H1 (cell line): ENCODE data around the gene EVA1C. TPM values are rescaled to one million over a fixed set of nuclear protein-coding genes. Genes with fewer than 3 reads are reported as not detected.

Source experiments
- CTCF ChIA-PET: fragments of 300-600 bp; sonication (Branson Sonifier 250); formaldehyde crosslinking; loops from one replicate; lab custom pipeline; 2021; ENCODE audit not compliant: partially characterized antibody; lab: Charles Lee
- POLR2A ChIA-PET: fragments of 300-600 bp; sonication (Branson Sonifier 250); formaldehyde crosslinking; loops from one replicate; lab custom pipeline; 2021; ENCODE audit warnings: inconsistent platforms; ENCODE audit not compliant: partially characterized antibody; lab: Charles Lee
- DNase-seq, 2 experiments: peaks; one replicate each; pipeline versions ENCODE4 v3.0.0 to v3.0.0-alpha.2; 2010 to 2022; ENCODE audit warnings: low spot score in 2 of 2, low read depth in 1 of 2, mixed read lengths in 1 of 2
- FAIRE-seq: peaks from 2 replicates; lab custom pipeline; 2011; peaks lifted over from hg19 to GRCh38; lab: Jason Lieb, UNC
- H2AFZ ChIP-seq: 2 replicates; pipeline ENCODE4 v1.8.1; 2012; ENCODE audit warnings: low read length, inconsistent platforms
- H2AK5ac ChIP-seq: 2 replicates; pipeline ENCODE4 v1.6.1; 2013; ENCODE audit warnings: low read depth, low read length
- H2BK120ac ChIP-seq: replicated peaks from 2 replicates; pipeline ENCODE3; 2013; ENCODE audit warnings: low read depth, low read length, inconsistent platforms
- H2BK12ac ChIP-seq: 2 replicates; pipeline ENCODE4 v1.6.1; 2013; ENCODE audit warnings: low read depth, low read length
- H2BK15ac ChIP-seq: 2 replicates; pipeline ENCODE4 v1.6.1; 2013; ENCODE audit warnings: low read length
- H2BK20ac ChIP-seq: 2 replicates; pipeline ENCODE4 v1.6.1; 2013; ENCODE audit warnings: low read length
- H2BK5ac ChIP-seq: 2 replicates; pipeline ENCODE4 v1.6.1; 2013; ENCODE audit warnings: low read depth, low read length
- H3K14ac ChIP-seq: 2 replicates; pipeline ENCODE4 v1.6.1; 2013; ENCODE audit warnings: inconsistent platforms; ENCODE audit not compliant: insufficient read length
- H3K18ac ChIP-seq: 2 replicates; pipeline ENCODE4 v1.6.1; 2013; ENCODE audit warnings: low read length; ENCODE audit errors: extremely low read depth
- H3K23ac ChIP-seq: 2 replicates; pipeline ENCODE4 v1.6.1; 2013; ENCODE audit warnings: inconsistent platforms; ENCODE audit not compliant: insufficient read length
- H3K23me2 ChIP-seq: 2 replicates; pipeline ENCODE4 v1.6.1; 2013; ENCODE audit warnings: low read depth, low read length
- H3K27ac ChIP-seq: 2 replicates; pipeline ENCODE4 v1.6.1; 2011; ENCODE audit warnings: low read depth, low read length, inconsistent platforms
- H3K27me3 ChIP-seq, 4 experiments: replicated peaks in 1 of 4; 1 replicate in 1 of 4; 2 replicates in 3 of 4; pipeline versions ENCODE4 v1.6.1 to v1.8.1; 2011 to 2013; ENCODE audit warnings: low read length in 3 of 4, mild to moderate bottlenecking in 3 of 4, inconsistent platforms in 2 of 4, mixed read lengths in 2 of 4, moderate library complexity in 1 of 4; ENCODE audit not compliant: control insufficient read depth in 3 of 4, insufficient read depth in 3 of 4; ENCODE audit errors: extremely low read depth in 1 of 4
- H3K36me3 ChIP-seq, 4 experiments: 2 replicates each; pipeline versions ENCODE4 v1.6.1 to v1.8.1; 2011 to 2013; ENCODE audit warnings: mild to moderate bottlenecking in 4 of 4, low read length in 3 of 4, moderate library complexity in 2 of 4, control low read depth in 1 of 4, inconsistent platforms in 1 of 4; ENCODE audit not compliant: insufficient read depth in 4 of 4, control insufficient read depth in 2 of 4
- H3K4ac ChIP-seq: replicated peaks from 2 replicates; pipeline ENCODE3; 2013; ENCODE audit warnings: low read length, low read depth, mixed read lengths, inconsistent platforms; ENCODE audit not compliant: insufficient read length
- H3K4me1 ChIP-seq, 4 experiments: replicated peaks in 1 of 4; 1 replicate in 1 of 4; 2 replicates in 3 of 4; pipeline versions ENCODE4 v1.6.1 to v1.8.1; 2011 to 2013; ENCODE audit warnings: low read length in 3 of 4, inconsistent platforms in 2 of 4, mixed read lengths in 1 of 4; ENCODE audit not compliant: insufficient read depth in 4 of 4, control insufficient read depth in 3 of 4
- H3K4me2 ChIP-seq, 2 experiments: 2 replicates each; pipeline versions ENCODE4 v1.6.1 to v1.8.1; 2011 to 2013; ENCODE audit warnings: low read depth in 2 of 2, low read length in 2 of 2, control low read depth in 1 of 2, inconsistent platforms in 1 of 2, mild to moderate bottlenecking in 1 of 2; ENCODE audit not compliant: insufficient read depth in 1 of 2
- H3K4me3 ChIP-seq, 4 experiments: fragments of 200-600, 300-600 bp in 1 of 4; sonication (generic), shearing (Covaris generic), sonication (Bioruptor Twin) in 1 of 4; 2 replicates each; pipeline versions ENCODE4 v1.5.1 to v1.8.1; 2011 to 2016; ENCODE audit warnings: low read length in 4 of 4, low read depth in 3 of 4, control low read depth in 2 of 4, inconsistent platforms in 2 of 4, mild to moderate bottlenecking in 2 of 4, mixed read lengths in 1 of 4, moderate library complexity in 1 of 4; ENCODE audit not compliant: insufficient read depth in 2 of 4; ENCODE audit errors: extremely low read depth in 1 of 4
- H3K56ac ChIP-seq: replicated peaks from 2 replicates; pipeline ENCODE3; 2013; ENCODE audit warnings: low read depth, mild to moderate bottlenecking, mixed read lengths, low read length, inconsistent platforms; ENCODE audit not compliant: insufficient read length
- H3K79me1 ChIP-seq: 2 replicates; pipeline ENCODE4 v1.6.1; 2013; ENCODE audit warnings: low read depth, low read length, control low read depth
- H3K79me2 ChIP-seq, 2 experiments: 2 replicates each; pipeline versions ENCODE4 v1.6.1 to v1.8.1; 2012 to 2013; ENCODE audit warnings: low read length in 2 of 2, mild to moderate bottlenecking in 2 of 2, inconsistent platforms in 1 of 2; ENCODE audit not compliant: insufficient read depth in 2 of 2, control insufficient read depth in 1 of 2
- H3K9ac ChIP-seq, 4 experiments: replicated peaks in 1 of 4; 1 replicate in 1 of 4; 2 replicates in 3 of 4; pipeline versions ENCODE4 v1.6.1 to v1.8.1; 2011 to 2013; ENCODE audit warnings: low read depth in 3 of 4, low read length in 3 of 4, control low read depth in 2 of 4, mild to moderate bottlenecking in 2 of 4, moderate library complexity in 2 of 4, inconsistent platforms in 1 of 4; ENCODE audit errors: extremely low read depth in 1 of 4
- H3K9me3 ChIP-seq, 2 experiments: 2 replicates each; pipeline versions ENCODE4 v1.6.1 to v1.8.1; 2012 to 2013; ENCODE audit warnings: mild to moderate bottlenecking in 2 of 2, moderate library complexity in 2 of 2, control low read depth in 1 of 2, inconsistent platforms in 1 of 2, low read depth in 1 of 2, low read length in 1 of 2, mixed read lengths in 1 of 2; ENCODE audit not compliant: insufficient read depth in 2 of 2
- H4K20me1 ChIP-seq, 2 experiments: replicated peaks in 1 of 2; 2 replicates each; pipeline versions ENCODE3 to v1.8.1; 2011 to 2013; ENCODE audit warnings: inconsistent platforms in 2 of 2, low read length in 2 of 2, mild to moderate bottlenecking in 1 of 2; ENCODE audit not compliant: insufficient read depth in 2 of 2, control insufficient read depth in 1 of 2
- H4K5ac ChIP-seq: 2 replicates; pipeline ENCODE4 v1.6.1; 2013; ENCODE audit warnings: low read length, low read depth, mixed read lengths, inconsistent platforms; ENCODE audit not compliant: insufficient read length
- H4K8ac ChIP-seq: 2 replicates; pipeline ENCODE4 v1.8.0; 2013; ENCODE audit warnings: mild to moderate bottlenecking, moderate library complexity, low read length, inconsistent platforms; ENCODE audit not compliant: insufficient read depth; ENCODE audit errors: extremely low read depth
- H4K91ac ChIP-seq: replicated peaks from 2 replicates; pipeline ENCODE3; 2013; ENCODE audit warnings: low read length, mixed read lengths, inconsistent platforms; ENCODE audit not compliant: insufficient read length
- ATF3 ChIP-seq: IDR thresholded peaks from 2 replicates; pipeline ENCODE4 v1.6.1; 2011; ENCODE audit warnings: low read depth, mild to moderate bottlenecking, low read length; ENCODE audit not compliant: insufficient read depth
- BCL11A ChIP-seq, 2 experiments: IDR thresholded peaks; one replicate each; pipeline ENCODE4 v1.6.1; 2011; ENCODE audit warnings: low read depth in 2 of 2, low read length in 2 of 2, mild to moderate bottlenecking in 2 of 2
- CBX5 ChIP-seq: fragments of 300-800, 300-1000 bp; sonication (generic); IDR thresholded peaks from 2 replicates; pipeline ENCODE4 v1.7.1; 2016; ENCODE audit warnings: antibody characterized with exemption, low read length, low read depth
- CEBPB ChIP-seq: IDR thresholded peaks from 2 replicates; pipeline ENCODE4 v1.6.1; 2012; ENCODE audit warnings: low read depth, low read length
- CHD1 ChIP-seq: IDR thresholded peaks from 2 replicates; pipeline ENCODE4 v1.6.1; 2012; ENCODE audit warnings: low read depth, low read length, improper control_type of control experiment
- CREB1 ChIP-seq: IDR thresholded peaks from 2 replicates; pipeline ENCODE4 v1.6.1; 2012; ENCODE audit warnings: inconsistent platforms
- JUN ChIP-seq: IDR thresholded peaks from 2 replicates; pipeline ENCODE4 v1.6.1; 2011; ENCODE audit warnings: low read depth, mild to moderate bottlenecking, improper control_type of control experiment, low read length
- KDM1A ChIP-seq: fragments of 200-600, 300-600 bp; sonication (generic); IDR thresholded peaks from 2 replicates; pipeline ENCODE4 v1.7.1; 2016; ENCODE audit warnings: mild to moderate bottlenecking, low read length, borderline replicate concordance
- KDM4A ChIP-seq: IDR thresholded peaks from one replicate; pipeline ENCODE4 v1.7.1; 2012; ENCODE audit warnings: low read depth, mild to moderate bottlenecking, moderate library complexity, low read length, inconsistent platforms; ENCODE audit not compliant: severe bottlenecking
- MAX ChIP-seq: IDR thresholded peaks from 2 replicates; pipeline ENCODE4 v1.6.1; 2012; ENCODE audit warnings: inconsistent platforms
- POU5F1 ChIP-seq: IDR thresholded peaks from 2 replicates; pipeline ENCODE4 v1.6.1; 2011; ENCODE audit warnings: low read depth, mild to moderate bottlenecking, low read length, moderate library complexity
- RXRA ChIP-seq: IDR thresholded peaks from 2 replicates; pipeline ENCODE4 v1.6.1; 2011; ENCODE audit warnings: low read depth, mild to moderate bottlenecking, low read length, moderate library complexity; ENCODE audit not compliant: insufficient read depth
- SIX5 ChIP-seq: IDR thresholded peaks from 2 replicates; pipeline ENCODE4 v1.6.1; 2011; ENCODE audit warnings: mild to moderate bottlenecking, low read depth, low read length
- SP1 ChIP-seq: IDR thresholded peaks from 2 replicates; pipeline ENCODE4 v1.6.1; 2011; ENCODE audit warnings: low read depth, low read length
- WGBS, 2 experiments: shearing (Covaris generic) in 1 of 2; methylation state at CpG; one replicate each; pipeline versions ENCODE4 v1.1.6 to v1.1.7; 2013 to 2015; ENCODE audit warnings: low lambda C conversion rate in 2 of 2, mixed read lengths in 2 of 2, inconsistent platforms in 1 of 2, low coverage in 1 of 2, missing lambda C conversion rate in 1 of 2; ENCODE audit not compliant: insufficient replicate concordance in 2 of 2, insufficient coverage in 1 of 2, insufficient read length in 1 of 2; ENCODE audit errors: extremely low coverage in 1 of 2, missing lambda C conversion rate in 1 of 2; 5-methylcytosine and 5-hydroxymethylcytosine counted together
- polyA plus RNA-seq, 7 experiments: library from polyadenylated mRNA; depleted of rRNA in 3 of 7; stranded (reverse) in 5 of 7; unstranded in 2 of 7; fragments of >200 nt in 5 of 7; fragments of 200-250 nt in 2 of 7; gene quantifications; 1 replicate in 5 of 7; 2 replicates in 1 of 7; 4 replicates in 1 of 7; pipeline versions ENCODE4 v1.2.1 to v1.2.3, GENCODE V29; 2011 to 2013; ENCODE audit warnings: missing spikeins in 2 of 7, mixed read lengths in 2 of 7
- total RNA-seq: library from RNA; stranded (reverse); fragmentation: NEBNext Ultra II Directional; extraction: Animal tissue kit (Norgen Biotek cat#: 25700); gene quantifications from 2 replicates; pipeline ENCODE4 v1.2.1, GENCODE V29; 2021

EVA1C gene
- total and polyA plus RNA-seq, 2 of the 8 experiments (the other 6 are each of a cell fraction or from before 2014, with no cell fraction given): 2.6 to 3.6 TPM

DNA sequence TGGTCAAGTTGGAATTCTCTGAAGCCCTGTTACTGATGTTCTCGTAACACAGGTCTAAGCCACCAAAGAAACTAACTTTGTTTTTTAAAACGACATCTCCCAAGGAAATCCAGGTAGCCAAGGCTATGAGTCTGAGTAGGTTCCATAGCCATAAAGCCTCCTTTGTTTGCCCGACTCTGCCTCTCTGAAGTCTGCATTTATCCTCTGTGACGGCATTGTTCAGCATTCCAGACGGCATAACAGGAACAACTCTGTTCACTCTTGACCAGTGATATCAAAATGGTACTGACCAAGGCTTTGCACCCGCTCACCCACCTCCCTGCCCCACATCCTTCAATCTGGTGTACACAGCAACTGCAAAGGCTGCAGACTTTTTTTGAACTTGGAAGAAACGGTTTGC, 34.5 kb upstream of the EVA1C start:
- no peaks in the 10 kb centered on the region for H3K23me2 ChIP-seq
- no peaks in the 10 kb centered on the region for H3K9me3 ChIP-seq
- H3K56ac ChIP-seq: no peak overlapping the region
- H3K23ac ChIP-seq: no peak overlapping the region
- no peak overlapping the region for H4K91ac ChIP-seq
- H3K4me2 ChIP-seq: no peak overlapping the region
- no peak overlapping the region for H3K4me3 ChIP-seq
- H2BK120ac ChIP-seq: no peak overlapping the region
- H3K36me3 ChIP-seq: peaks cover 19 to 64% (median 36%) of the 10 kb centered on the region in 4 experiments
- H3K9ac ChIP-seq: no peak overlapping the region; a peak in 1 of 7 replicates
- H3K14ac ChIP-seq: no peak overlapping the region
- H2BK12ac ChIP-seq: no peak overlapping the region
- DNase-seq (no peak), FAIRE-seq (no peak)
- H2AFZ ChIP-seq: no peak overlapping the region
- TF ChIP-seq BCL11A (IDR thresholded peaks at IDR 0.05; ENCODE audit: low read depth in 2 of 2, low read length in 2 of 2) (no peak), CREB1 (no peak), SIX5 (no peak), CHD1 (no peak), ATF3 (no peak), SP1 (no peak), CBX5 (no peak), KDM1A (no peak), POU5F1 (no peak), KDM4A (no peak), CEBPB (no peak), RXRA (no peak), MAX (no peak), JUN (no peak)
- H3K27ac ChIP-seq: no peak overlapping the region
- ChIA-PET POLR2A (no interaction called here), CTCF (interaction anchor here (0.6 kb wide), 1 partner anchor 15 kb away, joined by 3 read pairs; no protein-coding TSS in a partner anchor)
- peaks cover 7% of the 10 kb centered on the region; the same call in 1 of the 2 replicates for H3K79me1 ChIP-seq
- 81% methylated on average over 7 of the region's 7 CpGs; no CpG with 5 or more reads in 1 of the 2 experiments for WGBS, 2 experiments
- H2BK15ac ChIP-seq: no peak overlapping the region
- H3K27me3 ChIP-seq: no peaks in the 10 kb centered on the region
- H2BK20ac ChIP-seq: no peak overlapping the region
- no peak overlapping the region for H2BK5ac ChIP-seq
- H3K4me1 ChIP-seq: no peaks in the 10 kb centered on the region
- H4K8ac ChIP-seq: no peak overlapping the region
- H4K20me1 ChIP-seq: peaks cover 4 to 7% of the 10 kb centered on the region in 2 experiments
- no peak overlapping the region for H3K18ac ChIP-seq
- no peak overlapping the region for H4K5ac ChIP-seq
- no peak overlapping the region for H3K4ac ChIP-seq
- no peak overlapping the region for H2AK5ac ChIP-seq
- peaks cover 0 to 12% of the 10 kb centered on the region in 2 experiments; a peak in 2 of 4 replicates for H3K79me2 ChIP-seq
